Central memory CD8-positive, alpha-beta T cell (primary cell): ENCODE measurements around the gene CAPN14.

Source experiments
- ATAC-seq: fragments of 150-1000 bp; cut with Tn5 transposase; replicated peaks from 2 replicates; pipeline ENCODE4 v1.10.0; 2022; ENCODE audit warnings: mild to moderate bottlenecking, moderate FRiP score, moderate number of reproducible peaks; ENCODE audit not compliant: poor library complexity, severe bottlenecking; ENCODE audit errors: extremely low read depth
- DNase-seq, 2 donors: peaks; one replicate each; pipeline ENCODE4 v3.0.0; 2021; ENCODE audit warnings: low spot score in 2 of 2
- H3K27ac Mint-ChIP-seq: one replicate; pipeline ENCODE4 v1.8.0; 2022; ENCODE audit warnings: low read depth, mild to moderate bottlenecking, moderate library complexity, mixed read lengths
- H3K27me3 Mint-ChIP-seq: one replicate; pipeline ENCODE4 v1.8.0; 2022; ENCODE audit warnings: mixed read lengths
- H3K36me3 Mint-ChIP-seq: one replicate; pipeline ENCODE4 v1.8.0; 2022; ENCODE audit warnings: mild to moderate bottlenecking, moderate library complexity, mixed read lengths; ENCODE audit not compliant: insufficient read depth
- H3K4me1 Mint-ChIP-seq: one replicate; pipeline ENCODE4 v1.8.0; 2022; ENCODE audit warnings: mixed read lengths
- H3K4me3 Mint-ChIP-seq: one replicate; pipeline ENCODE4 v1.8.0; 2022; ENCODE audit warnings: mild to moderate bottlenecking, moderate library complexity, mixed read lengths
- H3K9me3 Mint-ChIP-seq: one replicate; pipeline ENCODE4 v1.8.0; 2022; ENCODE audit warnings: mixed read lengths

The CAPN14 gene

GRCh38 chr2:31239593-31240177 lies 22.4 kb upstream of the CAPN14 start:
- DNase-seq, result no peak
- Mint-ChIP-seq H3K4me3 (no peak overlapping the region), H3K4me1 (peaks cover 38% of the 10 kb centered on the region)

GRCh38 chr2:31238906-31239592 lies 21.7 kb upstream of the CAPN14 start:
- ATAC-seq, result no peak
- H3K27me3 Mint-ChIP-seq, result no peaks in the 10 kb centered on the region
- peaks cover 40% of the 10 kb centered on the region for H3K4me1 Mint-ChIP-seq
- H3K9me3 Mint-ChIP-seq, result no peaks in the 10 kb centered on the region
- no peak overlapping the region for H3K4me3 Mint-ChIP-seq
- H3K27ac Mint-ChIP-seq, result no peak overlapping the region
- DNase-seq, result no peak
- H3K36me3 Mint-ChIP-seq, result no peaks in the 10 kb centered on the region

More at GRCh38 chr2:31239593-31240177, 22.4 kb upstream of the CAPN14 start:
- Mint-ChIP-seq H3K9me3 (no peaks in the 10 kb centered on the region), H3K27ac (no peak overlapping the region), H3K27me3 (no peaks in the 10 kb centered on the region), H3K36me3 (no peaks in the 10 kb centered on the region)
- no peak for ATAC-seq

GRCh38 chr2:31238126-31238905 lies 21.0 kb upstream of the CAPN14 start:
- Mint-ChIP-seq H3K4me3 (no peak overlapping the region), H3K4me1 (peaks cover 45% of the 10 kb centered on the region), H3K9me3 (no peaks in the 10 kb centered on the region), H3K27ac (no peak overlapping the region), H3K27me3 (no peaks in the 10 kb centered on the region), H3K36me3 (no peaks in the 10 kb centered on the region)
- no peak for DNase-seq
- no peak for ATAC-seq

GRCh38 chr2:31237348-31238017 lies 20.2 kb upstream of the CAPN14 start:
- no peak for DNase-seq
- H3K4me3 Mint-ChIP-seq, result no peak overlapping the region
- no peaks in the 10 kb centered on the region for H3K27me3 Mint-ChIP-seq
- H3K36me3 Mint-ChIP-seq, result no peaks in the 10 kb centered on the region
- no peaks in the 10 kb centered on the region for H3K9me3 Mint-ChIP-seq
- ATAC-seq, result no peak
- no peak overlapping the region for H3K27ac Mint-ChIP-seq
- peaks cover 49% of the 10 kb centered on the region for H3K4me1 Mint-ChIP-seq

GRCh38 chr2:31236433-31237205 lies 19.3 kb upstream of the CAPN14 start:
- no peak overlapping the region for H3K4me3 Mint-ChIP-seq
- H3K27ac Mint-ChIP-seq, result no peak overlapping the region

GRCh38 chr2:31235504-31235902 lies 18.2 kb upstream of the CAPN14 start:
- H3K36me3 Mint-ChIP-seq, result no peaks in the 10 kb centered on the region
- peak overlapping the region; percentile 77 for H3K4me3 Mint-ChIP-seq
- DNase-seq, result no peak
- peaks cover 45% of the 10 kb centered on the region for H3K4me1 Mint-ChIP-seq
- H3K27me3 Mint-ChIP-seq, result peaks cover 19% of the 10 kb centered on the region
- no peak for ATAC-seq
- no peaks in the 10 kb centered on the region for H3K9me3 Mint-ChIP-seq
- peak overlapping the region; percentile 33 for H3K27ac Mint-ChIP-seq

More at GRCh38 chr2:31236433-31237205, 19.3 kb upstream of the CAPN14 start:
- Mint-ChIP-seq H3K36me3 (no peaks in the 10 kb centered on the region), H3K4me1 (peaks cover 49% of the 10 kb centered on the region), H3K9me3 (no peaks in the 10 kb centered on the region), H3K27me3 (peaks cover 8% of the 10 kb centered on the region)
- DNase-seq, result no peak
- no peak for ATAC-seq

- Mint-ChIP-seq H3K27me3 (peaks cover 25% of the 10 kb centered on the region), H3K36me3 (no peaks in the 10 kb centered on the region), H3K4me3 (peak overlapping the region; percentile 77), H3K9me3 (no peaks in the 10 kb centered on the region), H3K27ac (peak overlapping the region; percentile 33), H3K4me1 (peaks cover 42% of the 10 kb centered on the region)
- DNase-seq (no peak), ATAC-seq (no peak)
These were observed 17.6 kb upstream of the CAPN14 start for GRCh38 chr2:31234683-31235503.

- ATAC-seq (peak; percentile 91), DNase-seq (peak; percentile 42 to 56)
- Mint-ChIP-seq H3K36me3 (no peaks in the 10 kb centered on the region), H3K27ac (peak within 1 kb of the TSS; percentile 33), H3K9me3 (no peaks in the 10 kb centered on the region), H3K27me3 (peaks cover 25% of the 10 kb centered on the region), H3K4me1 (peaks cover 42% of the 10 kb centered on the region), H3K4me3 (peak within 1 kb of the TSS; percentile 77)
These were observed 16.7 kb upstream of the CAPN14 start, which contains the start of gene EHD3 for GRCh38 chr2:31233741-31234682. Gene EHD3, plus strand, starts transcription at chr2:31234152. Its CDS starts 470 bp downstream, at chr2:31234622.

GRCh38 chr2:31233231-31233630 lies 15.9 kb upstream of the CAPN14 start:
- peak overlapping the region; percentile 77 for H3K4me3 Mint-ChIP-seq
- peaks cover 25% of the 10 kb centered on the region for H3K27me3 Mint-ChIP-seq
- H3K36me3 Mint-ChIP-seq, result no peaks in the 10 kb centered on the region
- DNase-seq, result no peak
- no peak overlapping the region for H3K27ac Mint-ChIP-seq
- ATAC-seq, result no peak
- H3K4me1 Mint-ChIP-seq, result peaks cover 36% of the 10 kb centered on the region
- no peaks in the 10 kb centered on the region for H3K9me3 Mint-ChIP-seq

- Mint-ChIP-seq H3K9me3 (no peaks in the 10 kb centered on the region), H3K4me1 (peaks cover 32% of the 10 kb centered on the region), H3K27me3 (peaks cover 25% of the 10 kb centered on the region), H3K36me3 (no peaks in the 10 kb centered on the region), H3K4me3 (no peak overlapping the region), H3K27ac (no peak overlapping the region)
- DNase-seq (no peak), ATAC-seq (no peak)
These were observed 15.3 kb upstream of the CAPN14 start for GRCh38 chr2:31232586-31232985.
